Smooth muscle cell (in vitro differentiated cells): Measurements from ENCODE around the gene KCND3. TPM values are rescaled to one million over a fixed set of nuclear protein-coding genes. Genes with fewer than 3 reads are reported as not detected.

Source experiments
- DNase-seq: peaks from one replicate; lab custom pipeline; 2025; ENCODE audit not compliant: unreplicated experiment; lab: John Stamatoyannopoulos, UW
- H2AFZ ChIP-seq: fragments of 200-600 bp; sonication (generic); 2 replicates; pipeline ENCODE4 v1.6.0; 2016; ENCODE audit warnings: antibody characterized with exemption, low read depth, mild to moderate bottlenecking
- H3F3A ChIP-seq: fragments of 200-600 bp; sonication (generic); 2 replicates; pipeline ENCODE4 v1.6.0; 2017; ENCODE audit warnings: antibody characterized with exemption, low read depth
- H3K27ac ChIP-seq: fragments of 200-600 bp; sonication (generic); 2 replicates; pipeline ENCODE4 v1.5.1; 2016; ENCODE audit warnings: low read depth, mild to moderate bottlenecking
- H3K27me3 ChIP-seq: fragments of 200-600 bp; sonication (generic); 2 replicates; pipeline ENCODE4 v1.6.1; 2016; ENCODE audit warnings: low read depth, mild to moderate bottlenecking
- H3K36me3 ChIP-seq: fragments of 200-600 bp; sonication (generic); 2 replicates; pipeline ENCODE4 v1.5.1; 2016; ENCODE audit warnings: low read depth
- H3K4me1 ChIP-seq: fragments of 200-600 bp; sonication (generic); 2 replicates; pipeline ENCODE4 v1.5.1; 2016; ENCODE audit warnings: low read depth
- H3K4me2 ChIP-seq: fragments of 200-600 bp; sonication (generic); 2 replicates; pipeline ENCODE4 v1.6.0; 2016; ENCODE audit warnings: mild to moderate bottlenecking
- H3K4me3 ChIP-seq: fragments of 200-600 bp; sonication (generic); 2 replicates; pipeline ENCODE4 v1.5.1; 2016; ENCODE audit warnings: mild to moderate bottlenecking
- H3K79me2 ChIP-seq: fragments of 200-600 bp; sonication (generic); 2 replicates; pipeline ENCODE4 v1.6.0; 2016; ENCODE audit warnings: low read depth, mild to moderate bottlenecking
- H3K9ac ChIP-seq: fragments of 200-600 bp; sonication (generic); 2 replicates; pipeline ENCODE4 v1.6.0; 2016; ENCODE audit warnings: low read depth
- H3K9me3 ChIP-seq: fragments of 200-600 bp; sonication (generic); replicated peaks from 2 replicates; pipeline ENCODE4 v1.5.1; 2016; ENCODE audit warnings: low read depth
- H4K20me1 ChIP-seq: fragments of 200-600 bp; sonication (generic); 2 replicates; pipeline ENCODE4 v1.6.0; 2016; ENCODE audit warnings: low read depth
- WGBS: methylation state at CpG from one replicate; pipeline ENCODE4 v1.1.7; 2016; ENCODE audit warnings: low lambda C conversion rate; 5-methylcytosine and 5-hydroxymethylcytosine counted together
- polyA plus RNA-seq: library from polyadenylated mRNA; unstranded; fragments of >200 nt; fragmentation: Nextera tagmentation; extraction: Ambion mirVana; gene quantifications from 2 replicates; pipeline ENCODE4 v1.2.1, GENCODE V29; 2016
- small RNA-seq: library from RNA; depleted of rRNA; stranded (forward); fragments of <200 nt; gene quantifications from one replicate; pipeline ENCODE3, GENCODE V24; 2014
- total RNA-seq: library from RNA; depleted of rRNA; stranded (reverse); fragments of >200 nt; gene quantifications from 2 replicates; pipeline ENCODE4 v1.2.3, GENCODE V29; 2014
- TF ChIP-seq, protein P1 (sequence below): fragments of 200-600 bp; sonication (generic); IDR thresholded peaks from 2 replicates; pipeline ENCODE4 v1.5.1; 2017; ENCODE audit warnings: borderline replicate concordance, mild to moderate bottlenecking, antibody characterized with exemption; ENCODE audit not compliant: insufficient read depth, poor library complexity, severe bottlenecking

Gene KCND3
- total and polyA plus RNA-seq, 2 experiments from 2014 or later, result 0.97 to 2.2 TPM

DNA sequence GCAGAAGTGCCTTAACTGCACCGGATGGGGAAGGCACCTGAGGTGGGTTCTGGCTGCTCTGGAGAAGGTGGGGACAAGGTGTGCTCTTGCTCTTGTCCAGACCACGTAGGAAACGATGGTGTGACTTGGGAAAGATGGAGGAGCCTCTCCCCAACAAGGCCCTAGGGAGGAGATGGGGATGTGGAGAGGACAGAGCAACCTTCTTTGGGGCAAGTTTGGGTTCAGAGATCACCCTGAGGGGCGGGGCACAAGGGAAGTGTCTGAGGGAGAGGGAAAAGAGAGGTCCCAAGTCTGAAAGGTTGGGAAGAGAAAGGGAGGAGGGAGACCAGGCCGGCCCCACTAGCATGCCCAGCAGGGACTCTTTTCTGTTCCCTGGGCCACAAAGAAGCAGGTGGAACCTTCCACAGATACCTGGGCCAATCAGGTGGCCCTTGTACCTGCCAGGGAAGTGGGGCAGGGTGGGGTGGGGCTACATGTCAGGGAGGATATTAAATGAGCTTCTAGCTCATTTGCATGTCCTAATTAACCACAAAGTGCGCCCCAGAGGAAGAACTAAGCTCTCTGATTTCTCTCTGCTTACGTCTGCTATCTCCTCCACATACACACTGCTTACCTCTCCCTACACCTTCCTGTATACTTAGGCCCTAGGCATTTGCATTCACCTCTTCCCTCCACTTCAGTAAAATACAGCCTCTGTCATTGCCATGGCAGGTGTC is 266.2 kb downstream of the KCND3 start:
- TF ChIP-seq, protein P1, sequence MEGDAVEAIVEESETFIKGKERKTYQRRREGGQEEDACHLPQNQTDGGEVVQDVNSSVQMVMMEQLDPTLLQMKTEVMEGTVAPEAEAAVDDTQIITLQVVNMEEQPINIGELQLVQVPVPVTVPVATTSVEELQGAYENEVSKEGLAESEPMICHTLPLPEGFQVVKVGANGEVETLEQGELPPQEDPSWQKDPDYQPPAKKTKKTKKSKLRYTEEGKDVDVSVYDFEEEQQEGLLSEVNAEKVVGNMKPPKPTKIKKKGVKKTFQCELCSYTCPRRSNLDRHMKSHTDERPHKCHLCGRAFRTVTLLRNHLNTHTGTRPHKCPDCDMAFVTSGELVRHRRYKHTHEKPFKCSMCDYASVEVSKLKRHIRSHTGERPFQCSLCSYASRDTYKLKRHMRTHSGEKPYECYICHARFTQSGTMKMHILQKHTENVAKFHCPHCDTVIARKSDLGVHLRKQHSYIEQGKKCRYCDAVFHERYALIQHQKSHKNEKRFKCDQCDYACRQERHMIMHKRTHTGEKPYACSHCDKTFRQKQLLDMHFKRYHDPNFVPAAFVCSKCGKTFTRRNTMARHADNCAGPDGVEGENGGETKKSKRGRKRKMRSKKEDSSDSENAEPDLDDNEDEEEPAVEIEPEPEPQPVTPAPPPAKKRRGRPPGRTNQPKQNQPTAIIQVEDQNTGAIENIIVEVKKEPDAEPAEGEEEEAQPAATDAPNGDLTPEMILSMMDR, result no peak
- DNase-seq, result no peak
- Histone ChIP-seq H3K4me2 (no peak overlapping the region), H3K9me3 (no peaks in the 10 kb centered on the region), H3F3A (no peaks in the 10 kb centered on the region), H3K79me2 (no peaks in the 10 kb centered on the region), H4K20me1 (no peaks in the 10 kb centered on the region), H3K27me3 (no peaks in the 10 kb centered on the region), H3K9ac (no peak overlapping the region), H3K4me3 (no peak overlapping the region), H3K36me3 (no peaks in the 10 kb centered on the region), H2AFZ (no peak overlapping the region), H3K4me1 (peaks cover 10% of the 10 kb centered on the region), H3K27ac (no peak overlapping the region)
- 86% methylated on average over 7 of the region's 7 CpGs for WGBS

DNA sequence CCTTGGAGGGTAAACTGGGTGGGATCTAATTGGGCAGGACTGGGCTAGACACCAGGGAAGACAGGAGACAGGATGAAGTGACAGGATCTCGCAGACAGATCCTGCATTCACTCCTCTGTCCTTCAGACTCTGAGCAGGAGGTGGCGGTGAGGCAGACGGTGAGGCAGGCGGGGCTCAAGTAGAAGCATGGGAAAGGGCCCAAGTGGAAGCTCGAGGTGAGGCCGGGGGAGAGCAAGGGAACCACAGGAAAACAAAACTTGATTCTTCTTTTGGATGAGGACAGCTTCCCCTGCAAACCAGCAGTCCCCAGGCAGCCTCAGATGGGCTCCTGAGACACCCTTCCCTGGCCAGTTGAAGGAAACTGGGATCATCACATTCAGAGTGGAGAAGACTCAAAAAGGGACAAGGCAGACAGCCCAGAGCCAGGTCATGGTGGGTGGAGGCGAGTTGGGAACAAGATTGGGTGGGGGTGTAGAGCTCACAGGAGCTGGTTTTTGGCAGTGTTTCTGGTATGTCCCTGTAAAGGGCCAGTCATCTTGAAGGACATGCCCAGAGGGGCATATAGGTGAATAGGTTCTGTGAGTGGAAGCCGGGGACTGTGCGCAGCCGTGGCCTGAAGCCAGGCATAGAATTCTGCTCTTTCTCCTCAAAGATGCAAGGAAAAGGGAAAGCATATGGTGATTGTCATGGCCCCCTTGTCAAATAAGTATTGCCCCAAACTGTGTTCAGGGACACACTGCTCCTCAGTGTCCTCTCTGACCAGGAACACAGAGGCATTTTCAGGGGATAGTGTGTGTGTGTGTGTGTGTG is 268.3 kb downstream of the KCND3 start:
- DNase-seq, result no peak
- no peaks in the 10 kb centered on the region for H3F3A ChIP-seq
- no peak overlapping the region for H3K4me3 ChIP-seq
- H3K36me3 ChIP-seq, result no peaks in the 10 kb centered on the region
- WGBS, result 88% methylated on average over 10 of the region's 10 CpGs
- TF ChIP-seq, protein P1, result no peak
- no peak overlapping the region for H2AFZ ChIP-seq
- H3K27ac ChIP-seq, result no peak overlapping the region
- H3K9ac ChIP-seq, result no peak overlapping the region
- H3K79me2 ChIP-seq, result no peaks in the 10 kb centered on the region
- peaks cover 10% of the 10 kb centered on the region for H3K4me1 ChIP-seq
- no peak overlapping the region for H3K4me2 ChIP-seq
- H3K27me3 ChIP-seq, result no peaks in the 10 kb centered on the region
- no peaks in the 10 kb centered on the region for H3K9me3 ChIP-seq
- H4K20me1 ChIP-seq, result no peaks in the 10 kb centered on the region

Small RNA genes within 50 kb of the gene (small RNA-seq; reads per million reads assigned to genes)
- 3.4 reads per million, percentile 55 among the genes with 10 or more reads in this experiment for gene INKA2

Other genes with a start within 250 kb of the KCND3 start
- 17.1 and 20.0 TPM in 2 replicates for gene DDX20, start 233.8 kb downstream of the KCND3 start, total RNA-seq
- gene DDX20, start 233.8 kb downstream of the KCND3 start, polyA plus RNA-seq, result 5.9 and 8.8 TPM in 2 replicates